GM18868 (cell line): Measurements from ENCODE around the gene PRRG2.

Experiments used
- ATAC-seq: cut with Tn5 transposase; IDR thresholded peaks from one replicate; pipeline ENCODE4 v1.9.1; 2021; ENCODE audit warnings: mild to moderate bottlenecking, moderate library complexity; ENCODE audit not compliant: unreplicated experiment

Gene PRRG2

DNA sequence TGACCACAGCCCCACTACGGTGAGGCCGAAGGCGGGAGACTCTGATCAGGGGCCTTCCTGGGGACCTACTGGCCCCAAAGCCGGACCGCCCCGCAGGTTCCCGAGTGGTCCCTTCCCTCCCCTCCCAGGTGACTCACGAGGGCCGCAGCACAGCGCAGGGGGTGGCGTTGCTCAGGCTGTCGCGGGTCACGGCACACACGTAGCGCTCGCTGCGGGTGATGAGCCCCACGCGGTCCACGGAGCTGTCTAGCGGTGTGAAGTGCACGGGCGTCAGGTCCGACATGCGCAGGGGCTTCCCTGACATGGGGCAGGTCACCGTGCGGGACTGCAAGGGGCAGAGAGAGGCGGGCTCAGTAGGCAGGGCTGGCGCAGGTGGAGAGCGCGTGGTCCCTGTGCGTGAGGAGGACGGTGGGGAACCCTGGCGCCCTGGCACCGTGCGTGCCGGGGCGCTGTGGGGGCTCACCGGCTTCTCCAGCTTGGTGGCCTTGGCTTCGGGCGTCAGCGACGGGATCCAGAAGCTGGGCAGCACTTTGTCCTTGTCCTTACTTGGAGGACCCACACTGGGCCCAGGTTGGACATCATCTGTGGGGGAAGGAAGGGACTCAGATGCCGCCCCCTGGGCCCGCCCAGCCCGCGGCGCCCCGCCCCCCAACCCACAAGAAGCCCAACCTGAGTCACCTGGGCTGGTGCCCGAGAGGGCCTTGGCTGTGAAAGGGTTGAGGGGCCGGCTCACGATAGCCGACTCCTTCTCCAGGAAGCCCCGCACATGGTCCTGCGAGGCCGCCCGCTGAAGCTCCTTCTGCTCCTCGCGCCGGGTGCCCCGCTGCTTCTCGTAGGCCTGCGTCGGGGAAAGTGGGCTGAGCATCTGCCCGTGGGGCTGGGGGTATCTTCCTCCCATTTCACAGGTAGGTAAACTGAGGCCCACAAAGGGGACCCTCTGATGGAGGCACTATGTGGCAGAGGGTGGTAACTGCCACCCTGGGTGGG lies 24.4 kb upstream of the PRRG2 start:
- ATAC-seq, result no peak

- no peak for ATAC-seq
Observed at GRCh38 chr19:49557641-49558325, 23.3 kb upstream of the PRRG2 start.

GRCh38 chr19:49558591-49558990 lies 22.5 kb upstream of the PRRG2 start:
- ATAC-seq, result no peak

GRCh38 chr19:49559443-49559842 lies 21.7 kb upstream of the PRRG2 start:
- no peak for ATAC-seq

DNA sequence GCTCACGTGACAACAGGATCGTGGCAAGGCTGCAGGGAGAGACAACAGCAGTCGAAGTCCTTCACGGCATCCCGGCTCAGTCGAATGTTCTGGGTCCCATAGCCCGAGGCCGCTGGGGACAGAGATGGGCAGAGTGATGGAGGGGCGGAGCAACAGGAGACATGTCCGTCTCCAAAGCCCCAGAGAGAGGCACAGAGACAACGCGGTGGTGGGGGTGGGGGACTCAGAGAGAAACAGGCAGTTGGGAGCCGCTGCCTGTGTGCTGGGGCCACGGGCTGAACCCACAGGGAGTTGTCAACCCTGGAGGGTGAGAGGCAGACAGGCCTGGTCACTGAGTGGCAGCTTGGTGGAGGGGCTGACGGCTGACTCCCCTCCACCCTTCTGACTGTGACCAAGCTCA lies 21.2 kb upstream of the PRRG2 start:
- ATAC-seq, result no peak

DNA sequence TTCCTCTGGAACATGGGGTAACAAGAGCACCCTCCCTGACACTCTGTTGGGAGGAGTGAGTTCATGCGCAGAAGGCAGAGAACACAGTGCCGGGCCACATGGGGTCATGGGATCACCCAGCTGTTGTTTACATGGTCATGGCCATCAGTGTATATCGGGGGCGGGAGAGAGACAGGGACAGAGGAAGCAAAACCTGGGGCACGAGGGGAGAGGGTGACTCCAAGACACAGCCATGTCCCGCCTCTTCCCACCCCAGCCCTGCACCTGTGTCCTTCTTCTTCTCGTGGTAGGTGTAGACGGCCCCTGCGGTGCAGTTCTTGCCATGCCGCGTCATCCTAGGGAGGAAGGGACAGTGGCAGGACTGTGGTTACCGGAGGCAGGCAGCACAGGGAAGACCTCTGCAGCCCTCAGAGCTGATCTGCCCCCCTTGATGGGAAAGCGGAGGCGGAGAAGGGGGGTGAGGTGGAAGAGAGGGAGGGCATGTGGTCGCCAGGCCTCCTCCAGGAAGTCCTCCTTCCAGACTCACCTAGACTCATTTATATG lies 20.7 kb upstream of the PRRG2 start:
- ATAC-seq, result no peak

DNA sequence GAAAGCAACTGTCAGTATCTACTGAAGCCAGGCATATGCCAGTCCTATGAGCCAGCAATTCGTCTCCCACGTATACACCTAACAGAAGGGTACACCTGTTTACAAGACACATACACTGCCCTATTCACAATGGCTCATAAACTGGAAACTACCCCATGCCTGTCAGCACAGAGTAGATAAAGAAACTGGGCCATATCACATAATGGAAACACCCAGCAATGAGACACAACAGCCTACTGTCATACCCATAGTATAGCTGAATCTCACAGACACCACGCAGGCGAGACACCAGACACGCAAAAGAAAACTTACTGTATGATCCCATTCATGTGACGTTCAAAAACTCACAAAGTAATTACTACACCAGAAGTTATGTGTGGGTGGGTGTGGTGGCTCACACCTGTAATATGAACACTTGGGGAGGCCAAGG lies 16.5 kb upstream of the PRRG2 start:
- ATAC-seq, result no peak

- ATAC-seq, result no peak
Observed at GRCh38 chr19:49565261-49565660, 15.9 kb upstream of the PRRG2 start.

GRCh38 chr19:49566302-49566701 lies 14.8 kb upstream of the PRRG2 start:
- ATAC-seq, result no peak

DNA sequence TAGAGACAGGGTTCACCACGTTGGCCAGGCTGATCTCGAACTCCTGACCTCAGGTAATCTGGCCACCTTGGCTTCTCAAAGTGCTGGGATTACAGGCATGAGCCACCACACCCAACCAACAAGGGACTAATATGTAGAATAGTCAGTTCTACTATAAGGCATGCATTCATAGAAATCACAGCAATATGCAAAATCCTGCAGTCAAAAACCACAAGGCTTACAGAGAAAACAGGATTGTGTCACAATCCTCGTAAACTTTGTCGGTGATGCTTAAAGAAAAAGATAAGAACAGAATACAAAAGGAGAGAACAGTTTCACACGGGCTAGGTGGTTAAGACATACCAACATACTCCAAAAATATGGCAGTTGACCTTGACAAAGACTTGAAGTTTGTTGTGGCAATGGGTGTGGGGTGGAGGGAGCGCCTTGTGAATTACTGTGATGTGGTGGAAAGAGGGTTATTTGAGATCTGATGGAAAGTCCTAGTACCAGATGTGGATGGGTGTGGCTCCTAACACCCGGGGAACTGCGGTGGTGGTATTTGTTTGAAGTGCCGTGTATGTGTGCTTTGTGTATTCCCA lies 13.2 kb upstream of the PRRG2 start:
- no peak for ATAC-seq

GRCh38 chr19:49570138-49570856 lies 10.8 kb upstream of the PRRG2 start:
- ATAC-seq, result no peak

GRCh38 chr19:49570997-49571676 lies 10.0 kb upstream of the PRRG2 start:
- ATAC-seq, result no peak

- ATAC-seq, result no peak
Observed at GRCh38 chr19:49573009-49573408, 8.1 kb upstream of the PRRG2 start.

DNA sequence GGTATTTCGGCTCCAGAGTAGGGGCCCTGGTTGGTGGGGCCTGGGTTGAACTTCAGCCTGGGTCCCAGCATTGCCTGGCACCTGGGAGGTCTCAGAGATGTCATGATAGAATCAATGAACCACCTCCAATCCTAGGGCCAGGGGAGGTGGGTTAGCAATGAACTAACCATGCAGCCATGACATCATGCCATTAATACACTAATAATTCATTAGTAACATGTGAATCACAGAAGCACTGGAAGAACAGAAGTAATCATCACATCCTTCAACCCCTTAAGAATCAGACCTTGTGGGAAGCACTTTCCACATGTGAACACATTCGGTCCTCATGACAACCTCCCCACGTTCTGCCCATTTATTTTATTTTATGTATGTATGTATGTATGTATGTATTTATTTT lies 7.7 kb upstream of the PRRG2 start:
- ATAC-seq, result no peak

GRCh38 chr19:49574206-49574755 lies 6.8 kb upstream of the PRRG2 start:
- no peak for ATAC-seq

DNA sequence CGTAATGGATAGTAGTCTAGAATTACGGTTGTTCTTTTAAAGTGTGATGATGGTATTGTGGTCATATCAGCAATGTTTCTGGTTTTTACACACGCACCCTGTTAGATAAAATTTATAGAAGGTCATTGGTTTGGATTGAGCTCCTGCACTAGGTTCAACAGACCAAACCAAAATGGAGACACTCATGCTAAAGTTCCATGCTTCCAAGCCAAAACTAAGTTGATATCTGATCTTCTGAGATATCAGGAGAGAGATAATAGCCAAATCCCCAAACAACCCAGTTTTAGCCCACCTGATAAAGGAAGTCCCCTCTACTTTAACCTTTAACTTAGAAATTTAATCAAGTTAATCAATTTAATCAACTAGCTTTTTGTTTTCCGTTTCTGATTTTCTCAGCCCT lies 1.9 kb upstream of the PRRG2 start:
- no peak for ATAC-seq

- ATAC-seq, result no peak
Observed at GRCh38 chr19:49579947-49580263, 1.2 kb upstream of the PRRG2 start.

GRCh38 chr19:49580264-49581006 lies 681 bp upstream of the PRRG2 start, which contains the start of gene NOSIP:
TSS of gene NOSIP (minus strand) at chr19:49580556. CDS start at chr19:49560691, 19,865 bp downstream.
- peak; percentile 67 for ATAC-seq

GRCh38 chr19:49583239-49583638 lies 2.1 kb downstream of the PRRG2 start:
- ATAC-seq, result no peak
